Fibroblast of villous mesenchyme (primary cell): ENCODE data around the gene ANKRD30A. TPM values are rescaled to one million over a fixed set of nuclear protein-coding genes. Genes with fewer than 3 reads are reported as not detected.
"Not testable (repeated sequence)": the region's sequence is repeated elsewhere in the genome, so short reads cannot be mapped to it uniquely, and the experiment has no call there.

Source experiments
- DNase-seq: peaks from one replicate; pipeline ENCODE4 v3.0.0-alpha.2; 2010; ENCODE audit warnings: low read depth
- H3K4me3 ChIP-seq: 2 replicates; pipeline ENCODE4 v1.5.1; 2011; ENCODE audit warnings: low read depth, mild to moderate bottlenecking, low read length
- CTCF ChIP-seq: IDR thresholded peaks from 2 replicates; pipeline ENCODE4 v1.5.1; 2012; ENCODE audit warnings: low read depth, mild to moderate bottlenecking, low read length; ENCODE audit not compliant: insufficient read depth
- small RNA-seq: library from RNA; depleted of rRNA; stranded (forward); fragments of <200 nt; gene quantifications from one replicate; pipeline ENCODE3, GENCODE V24; 2012
- total RNA-seq: library from RNA; depleted of rRNA; stranded (reverse); fragments of >200 nt; gene quantifications from 2 replicates; pipeline ENCODE4 v1.2.3, GENCODE V29; 2012

The ANKRD30A gene
- total RNA-seq, 1 donor: 1.7 TPM

GRCh38 chr10:37390926-37391325 lies 265.5 kb downstream of the ANKRD30A start:
- no peak for DNase-seq
- no peak for TF ChIP-seq CTCF
- H3K4me3 ChIP-seq: no peak overlapping the region

GRCh38 chr10:37400774-37401173 lies 275.4 kb downstream of the ANKRD30A start:
- DNase-seq: not testable (repeated sequence)

GRCh38 chr10:37401225-37401624 lies 275.8 kb downstream of the ANKRD30A start:
- TF ChIP-seq CTCF: no peak
- DNase-seq: no peak
- no peak overlapping the region for H3K4me3 ChIP-seq

More at GRCh38 chr10:37400774-37401173, 275.4 kb downstream of the ANKRD30A start:
- not testable (repeated sequence) for H3K4me3 ChIP-seq

- no peak overlapping the region for H3K4me3 ChIP-seq
- DNase-seq: no peak
- no peak for TF ChIP-seq CTCF
Observed at GRCh38 chr10:37403776-37404175, 278.4 kb downstream of the ANKRD30A start.

Small RNA genes within 50 kb of the gene (small RNA-seq; reads per million reads assigned to genes)
- not detected for gene RF00019
- not detected for gene RN7SL314P
- not detected for gene RNU6-811P
